Measurements from ENCODE around the gene ST8SIA1. TPM values are rescaled to one million over a fixed set of nuclear protein-coding genes. Genes with fewer than 3 reads are reported as not detected.

ST8SIA1 gene
- total and polyA plus RNA-seq, 5 experiments from 2014 or later, result 0.37 to 1.7 (median 1.0) TPM; not detected in 1

GRCh38 chr12:22321638-22322037 is 12.9 kb downstream of the ST8SIA1 start:
- Mint-ChIP-seq H3K9me3 (no peaks in the 10 kb centered on the region), H3K4me1 (peaks cover 0 to 9% (median 2%) of the 10 kb centered on the region in 4 donors), H3K27ac (no peak overlapping the region), H3K4me3 (no peak overlapping the region), H3K36me3 (no peaks in the 10 kb centered on the region), H3K27me3 (peaks cover 2 to 25% (median 7%) of the 10 kb centered on the region in 5 donors)
- no peak for ATAC-seq
- no peak for DNase-seq
- POLR2A ChIA-PET, result no interaction called here

GRCh38 chr12:22321018-22321605 is 13.4 kb downstream of the ST8SIA1 start:
- DNase-seq (no peak), ATAC-seq (no peak)
- Mint-ChIP-seq H3K4me3 (no peak overlapping the region), H3K4me1 (peaks cover 0 to 9% (median 2%) of the 10 kb centered on the region in 4 donors), H3K27ac (no peak overlapping the region), H3K27me3 (peaks cover 2 to 25% (median 6%) of the 10 kb centered on the region in 5 donors), H3K9me3 (no peaks in the 10 kb centered on the region), H3K36me3 (no peaks in the 10 kb centered on the region)
- POLR2A ChIA-PET, result no interaction called here

GRCh38 chr12:22318108-22318737 is 16.3 kb downstream of the ST8SIA1 start:
- Mint-ChIP-seq H3K27ac (no peak overlapping the region), H3K36me3 (no peaks in the 10 kb centered on the region), H3K4me1 (peaks cover 0 to 9% (median 2%) of the 10 kb centered on the region in 4 donors), H3K9me3 (no peaks in the 10 kb centered on the region), H3K27me3 (peaks cover 2 to 27% (median 13%) of the 10 kb centered on the region in 5 donors), H3K4me3 (no peak overlapping the region)
- ATAC-seq (no peak), DNase-seq (no peak)
- POLR2A ChIA-PET, result no interaction called here

GRCh38 chr12:22313963-22314330 is 20.6 kb downstream of the ST8SIA1 start:
- DNase-seq, result no peak
- no peaks in the 10 kb centered on the region for H3K9me3 Mint-ChIP-seq
- POLR2A ChIA-PET, result no interaction called here
- ATAC-seq, result no peak
- H3K27me3 Mint-ChIP-seq, result peaks cover 3 to 24% (median 12%) of the 10 kb centered on the region in 5 donors
- H3K4me1 Mint-ChIP-seq, result no peaks in the 10 kb centered on the region
- H3K36me3 Mint-ChIP-seq, result no peaks in the 10 kb centered on the region
- no peak overlapping the region for H3K27ac Mint-ChIP-seq
- H3K4me3 Mint-ChIP-seq, result no peak overlapping the region

GRCh38 chr12:22313286-22313962 is 21.1 kb downstream of the ST8SIA1 start:
- H3K9me3 Mint-ChIP-seq, result no peaks in the 10 kb centered on the region
- POLR2A ChIA-PET, result no interaction called here
- no peak overlapping the region for H3K27ac Mint-ChIP-seq
- no peaks in the 10 kb centered on the region for H3K4me1 Mint-ChIP-seq
- DNase-seq (no peak), ATAC-seq (no peak)
- H3K36me3 Mint-ChIP-seq, result no peaks in the 10 kb centered on the region
- no peak overlapping the region for H3K4me3 Mint-ChIP-seq
- H3K27me3 Mint-ChIP-seq, result peaks cover 7 to 29% (median 16%) of the 10 kb centered on the region in 5 donors

- ATAC-seq (no peak), DNase-seq (no peak)
- no peaks in the 10 kb centered on the region for H3K4me1 Mint-ChIP-seq
- H3K9me3 Mint-ChIP-seq, result no peaks in the 10 kb centered on the region
- no peak overlapping the region for H3K4me3 Mint-ChIP-seq
- no peak overlapping the region for H3K27ac Mint-ChIP-seq
- POLR2A ChIA-PET, result no interaction called here
- peaks cover 7 to 39% (median 20%) of the 10 kb centered on the region in 5 donors for H3K27me3 Mint-ChIP-seq
- H3K36me3 Mint-ChIP-seq, result no peaks in the 10 kb centered on the region
Measured at GRCh38 chr12:22312336-22312735, 22.2 kb downstream of the ST8SIA1 start.

GRCh38 chr12:22310709-22311108 is 23.8 kb downstream of the ST8SIA1 start:
- POLR2A ChIA-PET, result no interaction called here
- ATAC-seq, result no peak
- no peak for DNase-seq
- no peak overlapping the region for H3K27ac Mint-ChIP-seq
- no peak overlapping the region for H3K4me3 Mint-ChIP-seq
- H3K27me3 Mint-ChIP-seq, result peaks cover 7 to 43% (median 23%) of the 10 kb centered on the region in 5 donors
- H3K9me3 Mint-ChIP-seq, result no peaks in the 10 kb centered on the region
- H3K36me3 Mint-ChIP-seq, result no peaks in the 10 kb centered on the region
- no peaks in the 10 kb centered on the region for H3K4me1 Mint-ChIP-seq

- Mint-ChIP-seq H3K27ac (no peak overlapping the region), H3K9me3 (no peaks in the 10 kb centered on the region), H3K36me3 (no peaks in the 10 kb centered on the region), H3K4me3 (no peak overlapping the region), H3K27me3 (peaks cover 7 to 41% (median 22%) of the 10 kb centered on the region in 5 donors), H3K4me1 (no peaks in the 10 kb centered on the region)
- DNase-seq (no peak), ATAC-seq (no peak)
- POLR2A ChIA-PET, result no interaction called here
Measured at GRCh38 chr12:22310275-22310674, 24.2 kb downstream of the ST8SIA1 start.

GRCh38 chr12:22307811-22308210 is 26.7 kb downstream of the ST8SIA1 start:
- H3K4me3 Mint-ChIP-seq, result no peak overlapping the region
- no peak for ATAC-seq
- H3K27me3 Mint-ChIP-seq, result peaks cover 7 to 28% (median 15%) of the 10 kb centered on the region in 5 donors
- POLR2A ChIA-PET, result no interaction called here
- H3K36me3 Mint-ChIP-seq, result no peaks in the 10 kb centered on the region
- no peaks in the 10 kb centered on the region for H3K4me1 Mint-ChIP-seq
- peak overlapping the region in 1 of 10 donors; percentile 13 for H3K27ac Mint-ChIP-seq
- peaks cover 0 to 2% (median 0%) of the 10 kb centered on the region in 9 donors for H3K9me3 Mint-ChIP-seq
- DNase-seq, result no peak

GRCh38 chr12:22306311-22306710 is 28.2 kb downstream of the ST8SIA1 start:
- no peak overlapping the region for H3K4me3 Mint-ChIP-seq
- H3K4me1 Mint-ChIP-seq, result no peaks in the 10 kb centered on the region
- POLR2A ChIA-PET, result no interaction called here
- H3K27me3 Mint-ChIP-seq, result peaks cover 7 to 28% (median 15%) of the 10 kb centered on the region in 5 donors
- H3K9me3 Mint-ChIP-seq, result peaks cover 0 to 16% (median 6%) of the 10 kb centered on the region in 9 donors
- ATAC-seq (no peak), DNase-seq (no peak)
- H3K27ac Mint-ChIP-seq, result no peak overlapping the region
- H3K36me3 Mint-ChIP-seq, result peaks cover 0 to 7% (median 0%) of the 10 kb centered on the region in 3 donors

GRCh38 chr12:22304341-22304740 is 30.2 kb downstream of the ST8SIA1 start:
- Mint-ChIP-seq H3K36me3 (peaks cover 0 to 16% (median 0%) of the 10 kb centered on the region in 3 donors), H3K27ac (no peak overlapping the region), H3K4me1 (no peaks in the 10 kb centered on the region), H3K9me3 (peaks cover 6 to 34% (median 12%) of the 10 kb centered on the region in 9 donors), H3K27me3 (peaks cover 7 to 24% (median 12%) of the 10 kb centered on the region in 5 donors), H3K4me3 (no peak overlapping the region)
- ATAC-seq, result no peak
- DNase-seq, result no peak
- POLR2A ChIA-PET, result no interaction called here

- Mint-ChIP-seq H3K36me3 (peaks cover 0 to 22% (median 2%) of the 10 kb centered on the region in 3 donors), H3K9me3 (peaks cover 12 to 44% (median 22%) of the 10 kb centered on the region in 9 donors), H3K27ac (no peak overlapping the region), H3K4me3 (no peak overlapping the region), H3K27me3 (peaks cover 0 to 5% (median 0%) of the 10 kb centered on the region in 5 donors), H3K4me1 (no peaks in the 10 kb centered on the region)
- ATAC-seq (no peak), DNase-seq (no peak)
- POLR2A ChIA-PET, result no interaction called here
Measured at GRCh38 chr12:22299294-22299912, 35.1 kb downstream of the ST8SIA1 start.

- Mint-ChIP-seq H3K4me1 (peaks cover 9 to 14% (median 13%) of the 10 kb centered on the region in 4 donors), H3K9me3 (no peaks in the 10 kb centered on the region), H3K27me3 (peaks cover 0 to 3% (median 2%) of the 10 kb centered on the region in 5 donors), H3K36me3 (no peaks in the 10 kb centered on the region), H3K4me3 (no peak overlapping the region), H3K27ac (no peak overlapping the region)
- no peak for ATAC-seq
- POLR2A ChIA-PET, result no interaction called here
- no peak for DNase-seq
Measured at GRCh38 chr12:22289250-22289649, 45.3 kb downstream of the ST8SIA1 start.

Measured in naive thymus-derived CD8-positive, alpha-beta T cell (primary cell).